ENCODE measurements around the gene C10orf90.

GRCh38 chr10:126670895-126671261 lies 385 bp upstream of the C10orf90 start:
- TF ChIP-seq CTCF (IDR thresholded peaks at IDR 0.05; ENCODE audit: low read depth, low read length): no peak
- no peak for TF ChIP-seq POLR2A (IDR thresholded peaks at IDR 0.05; ENCODE audit: extremely low read depth, insufficient read length)
